ENCODE results near the gene KRT28. TPM values are rescaled to one million over a fixed set of nuclear protein-coding genes. Genes with fewer than 3 reads are reported as not detected.

KRT28 gene
- total RNA-seq, 1 experiment from 2014 or later, result not detected

DNA sequence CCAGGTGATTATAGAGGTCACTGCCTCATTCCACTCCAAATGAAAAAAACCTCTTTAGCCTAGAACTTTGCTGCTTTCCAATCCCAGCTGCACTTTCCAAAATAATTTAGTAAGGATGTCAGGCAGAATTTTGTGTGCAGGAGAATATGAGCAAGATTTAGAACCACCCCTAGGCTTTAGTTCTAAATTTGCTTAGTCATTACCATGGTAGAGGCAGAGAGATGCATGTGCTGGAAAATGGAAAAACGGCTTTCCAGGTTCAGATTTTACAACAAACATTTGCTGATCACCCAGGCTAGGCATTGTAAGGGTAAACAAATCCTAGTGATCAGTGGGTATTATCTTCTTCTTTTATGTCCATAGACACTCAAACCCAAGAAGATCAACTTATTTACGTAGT lies 34.1 kb downstream of the KRT28 start:
- Histone ChIP-seq H3K79me2 (ENCODE audit: low read depth) (no peaks in the 10 kb centered on the region), H3K9me2 (ENCODE audit: insufficient read depth) (no peaks in the 10 kb centered on the region), H4K20me1 (ENCODE audit: insufficient read depth) (no peaks in the 10 kb centered on the region), H3F3A (ENCODE audit: insufficient read depth, low read depth) (no peaks in the 10 kb centered on the region), H3K4me1 (replicated peaks; ENCODE audit: insufficient read depth) (no peaks in the 10 kb centered on the region), H2AFZ (no peak overlapping the region), H3K27me3 (ENCODE audit: insufficient read depth, low read depth) (no peaks in the 10 kb centered on the region), H3K36me3 (ENCODE audit: low read depth) (no peaks in the 10 kb centered on the region), H3K4me2 (no peak overlapping the region), H3K27ac (no peak overlapping the region), H3K4me3 (no peak overlapping the region), H3K9me3 (ENCODE audit: insufficient read depth, low read depth) (peaks cover 26% of the 10 kb centered on the region; the same call in 1 of the 2 replicates)
- no peak for DNase-seq
- BruUV-seq (replicated peaks), result no TSS peak
- CTCF ChIA-PET, result no interaction called here
- TF ChIP-seq EZH2 (IDR thresholded peaks at IDR 0.05; ENCODE audit: low read depth), result no peak
- TF ChIP-seq, protein P1, sequence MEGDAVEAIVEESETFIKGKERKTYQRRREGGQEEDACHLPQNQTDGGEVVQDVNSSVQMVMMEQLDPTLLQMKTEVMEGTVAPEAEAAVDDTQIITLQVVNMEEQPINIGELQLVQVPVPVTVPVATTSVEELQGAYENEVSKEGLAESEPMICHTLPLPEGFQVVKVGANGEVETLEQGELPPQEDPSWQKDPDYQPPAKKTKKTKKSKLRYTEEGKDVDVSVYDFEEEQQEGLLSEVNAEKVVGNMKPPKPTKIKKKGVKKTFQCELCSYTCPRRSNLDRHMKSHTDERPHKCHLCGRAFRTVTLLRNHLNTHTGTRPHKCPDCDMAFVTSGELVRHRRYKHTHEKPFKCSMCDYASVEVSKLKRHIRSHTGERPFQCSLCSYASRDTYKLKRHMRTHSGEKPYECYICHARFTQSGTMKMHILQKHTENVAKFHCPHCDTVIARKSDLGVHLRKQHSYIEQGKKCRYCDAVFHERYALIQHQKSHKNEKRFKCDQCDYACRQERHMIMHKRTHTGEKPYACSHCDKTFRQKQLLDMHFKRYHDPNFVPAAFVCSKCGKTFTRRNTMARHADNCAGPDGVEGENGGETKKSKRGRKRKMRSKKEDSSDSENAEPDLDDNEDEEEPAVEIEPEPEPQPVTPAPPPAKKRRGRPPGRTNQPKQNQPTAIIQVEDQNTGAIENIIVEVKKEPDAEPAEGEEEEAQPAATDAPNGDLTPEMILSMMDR (conservative IDR thresholded peaks at IDR 0.05), result no peak
- POLR2A ChIA-PET (ENCODE audit: unreplicated experiment), result no interaction called here
- intact Hi-C loops (cut with micrococcal nuclease; ENCODE audit: unreplicated experiment), result no loop called here

DNA sequence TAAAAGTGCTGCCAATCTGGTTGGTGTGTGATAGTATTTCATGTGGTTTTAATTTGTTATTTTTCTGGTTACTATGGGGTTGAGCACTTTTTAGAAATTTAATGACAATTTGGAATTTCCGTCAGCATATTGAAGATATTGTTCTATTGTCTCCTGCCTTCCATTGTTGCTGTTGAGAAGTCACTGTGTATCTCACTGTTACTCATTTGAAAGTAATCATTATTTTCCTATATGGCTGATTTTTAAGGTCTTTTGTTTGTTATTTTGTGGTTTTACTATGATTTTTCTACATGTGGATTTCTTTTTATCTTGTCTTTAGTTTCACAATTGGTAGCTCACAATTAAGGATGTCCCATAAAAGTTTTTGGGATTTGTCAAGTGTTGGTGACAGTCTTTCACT lies 36.0 kb downstream of the KRT28 start:
- CTCF ChIA-PET, result no interaction called here

DNA sequence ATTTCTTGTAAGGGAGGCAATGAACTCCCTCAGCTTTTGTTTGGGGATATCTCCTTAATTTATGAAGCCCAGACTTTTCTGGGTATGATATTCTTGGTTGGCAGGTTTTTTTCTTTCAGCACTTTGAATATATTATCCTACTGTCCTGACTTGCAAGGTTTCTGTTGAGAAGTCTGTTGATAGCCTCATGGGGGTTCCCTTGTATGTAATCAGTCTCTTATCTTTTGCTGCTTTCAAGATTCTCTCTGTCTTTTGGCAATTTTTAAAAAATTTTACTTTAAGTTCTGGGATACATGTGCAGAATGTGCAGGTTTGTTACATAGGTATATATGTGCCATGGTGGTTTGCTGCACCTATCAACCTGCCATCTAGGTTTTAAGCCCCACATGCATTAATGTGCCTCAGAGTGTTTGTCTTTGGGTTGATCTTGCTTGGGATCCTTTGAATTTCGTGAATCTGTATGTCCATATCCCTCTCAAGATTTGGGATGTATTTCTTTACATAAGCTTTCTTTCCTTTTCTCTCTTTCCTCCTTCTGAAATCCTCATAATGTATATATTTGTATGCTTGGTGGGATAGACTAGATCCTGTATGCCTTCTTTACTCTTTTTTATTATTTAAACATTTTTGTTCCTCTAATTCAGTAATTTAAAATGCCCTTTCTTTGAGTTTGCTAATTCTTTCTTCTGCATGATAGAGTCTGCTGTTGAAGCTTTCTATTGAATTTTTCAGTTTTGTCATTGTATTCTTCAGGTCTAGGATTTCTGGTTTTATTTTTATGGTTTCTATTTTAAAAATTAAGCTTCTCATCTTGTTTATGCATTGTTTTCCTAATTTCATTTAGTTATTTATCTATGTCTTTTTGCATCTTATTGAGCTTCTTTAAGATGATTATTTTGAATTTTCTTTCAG lies 39.4 kb downstream of the KRT28 start:
- POLR2A ChIA-PET (ENCODE audit: unreplicated experiment), result interaction anchor here (0.7 kb wide), 1 partner anchor 183 kb away, joined by 14 read pairs; no protein-coding TSS in a partner anchor
- BruUV-seq (replicated peaks), result no TSS peak
- H3F3A ChIP-seq (ENCODE audit: insufficient read depth, low read depth), result no peaks in the 10 kb centered on the region
- no peak for DNase-seq
- intact Hi-C loops (cut with micrococcal nuclease; ENCODE audit: unreplicated experiment), result no loop called here
- H3K27ac ChIP-seq, result no peak overlapping the region
- H3K4me3 ChIP-seq, result no peak overlapping the region
- no peaks in the 10 kb centered on the region for H3K4me1 ChIP-seq (replicated peaks; ENCODE audit: insufficient read depth)
- CTCF ChIA-PET, result no interaction called here
- no peaks in the 10 kb centered on the region for H4K20me1 ChIP-seq (ENCODE audit: insufficient read depth)
- no peaks in the 10 kb centered on the region for H3K27me3 ChIP-seq (ENCODE audit: insufficient read depth, low read depth)
- no peak overlapping the region for H3K4me2 ChIP-seq
- no peak for TF ChIP-seq EZH2 (IDR thresholded peaks at IDR 0.05; ENCODE audit: low read depth)
- TF ChIP-seq, protein P1 (conservative IDR thresholded peaks at IDR 0.05), result no peak
- H3K36me3 ChIP-seq (ENCODE audit: low read depth), result no peaks in the 10 kb centered on the region
- H3K9me3 ChIP-seq (ENCODE audit: insufficient read depth, low read depth), result peaks cover 36% of the 10 kb centered on the region
- H3K79me2 ChIP-seq (ENCODE audit: low read depth), result no peaks in the 10 kb centered on the region
- no peak overlapping the region for H2AFZ ChIP-seq
- H3K9me2 ChIP-seq (ENCODE audit: insufficient read depth), result no peaks in the 10 kb centered on the region; the same call in 1 of the 2 replicates

More for the DNA sequence above, 36.0 kb downstream of the KRT28 start:
- no peaks in the 10 kb centered on the region for H3K4me1 ChIP-seq (replicated peaks; ENCODE audit: insufficient read depth)
- H3K36me3 ChIP-seq (ENCODE audit: low read depth), result no peaks in the 10 kb centered on the region
- POLR2A ChIA-PET (ENCODE audit: unreplicated experiment), result no interaction called here
- intact Hi-C loops (cut with micrococcal nuclease; ENCODE audit: unreplicated experiment), result no loop called here
- no peak overlapping the region for H3K4me2 ChIP-seq
- no peak for DNase-seq
- no peak overlapping the region for H3K27ac ChIP-seq
- H3K9me2 ChIP-seq (ENCODE audit: insufficient read depth), result no peaks in the 10 kb centered on the region
- H3K79me2 ChIP-seq (ENCODE audit: low read depth), result no peaks in the 10 kb centered on the region
- H3K9me3 ChIP-seq (ENCODE audit: insufficient read depth, low read depth), result peaks cover 36% of the 10 kb centered on the region
- H2AFZ ChIP-seq, result no peak overlapping the region
- H3K27me3 ChIP-seq (ENCODE audit: insufficient read depth, low read depth), result no peaks in the 10 kb centered on the region
- TF ChIP-seq, protein P1 (conservative IDR thresholded peaks at IDR 0.05), result no peak
- no peak for TF ChIP-seq EZH2 (IDR thresholded peaks at IDR 0.05; ENCODE audit: low read depth)
- no TSS peak for BruUV-seq (replicated peaks)
- H4K20me1 ChIP-seq (ENCODE audit: insufficient read depth), result no peaks in the 10 kb centered on the region
- no peak overlapping the region for H3K4me3 ChIP-seq
- no peaks in the 10 kb centered on the region for H3F3A ChIP-seq (ENCODE audit: insufficient read depth, low read depth)

Measured in PC-9 (cell line).